H1 (cell line): ENCODE measurements around the gene LRRC45. TPM values are rescaled to one million over a fixed set of nuclear protein-coding genes. Genes with fewer than 3 reads are reported as not detected.

Experiments
- CTCF ChIA-PET: fragments of 300-600 bp; sonication (Branson Sonifier 250); formaldehyde crosslinking; loops from one replicate; lab custom pipeline; 2021; ENCODE audit not compliant: partially characterized antibody; lab: Charles Lee
- POLR2A ChIA-PET: fragments of 300-600 bp; sonication (Branson Sonifier 250); formaldehyde crosslinking; loops from one replicate; lab custom pipeline; 2021; ENCODE audit warnings: inconsistent platforms; ENCODE audit not compliant: partially characterized antibody; lab: Charles Lee
- DNase-seq, 2 experiments: peaks; one replicate each; pipeline versions ENCODE4 v3.0.0 to v3.0.0-alpha.2; 2010 to 2022; ENCODE audit warnings: low spot score in 2 of 2, low read depth in 1 of 2, mixed read lengths in 1 of 2
- FAIRE-seq: peaks from 2 replicates; lab custom pipeline; 2011; peaks lifted over from hg19 to GRCh38; lab: Jason Lieb, UNC
- H2AFZ ChIP-seq: 2 replicates; pipeline ENCODE4 v1.8.1; 2012; ENCODE audit warnings: low read length, inconsistent platforms
- H2AK5ac ChIP-seq: 2 replicates; pipeline ENCODE4 v1.6.1; 2013; ENCODE audit warnings: low read depth, low read length
- H2BK120ac ChIP-seq: replicated peaks from 2 replicates; pipeline ENCODE3; 2013; ENCODE audit warnings: low read depth, low read length, inconsistent platforms
- H2BK12ac ChIP-seq: 2 replicates; pipeline ENCODE4 v1.6.1; 2013; ENCODE audit warnings: low read depth, low read length
- H2BK15ac ChIP-seq: 2 replicates; pipeline ENCODE4 v1.6.1; 2013; ENCODE audit warnings: low read length
- H2BK20ac ChIP-seq: 2 replicates; pipeline ENCODE4 v1.6.1; 2013; ENCODE audit warnings: low read length
- H2BK5ac ChIP-seq: 2 replicates; pipeline ENCODE4 v1.6.1; 2013; ENCODE audit warnings: low read depth, low read length
- H3K14ac ChIP-seq: 2 replicates; pipeline ENCODE4 v1.6.1; 2013; ENCODE audit warnings: inconsistent platforms; ENCODE audit not compliant: insufficient read length
- H3K18ac ChIP-seq: 2 replicates; pipeline ENCODE4 v1.6.1; 2013; ENCODE audit warnings: low read length; ENCODE audit errors: extremely low read depth
- H3K23ac ChIP-seq: 2 replicates; pipeline ENCODE4 v1.6.1; 2013; ENCODE audit warnings: inconsistent platforms; ENCODE audit not compliant: insufficient read length
- H3K23me2 ChIP-seq: 2 replicates; pipeline ENCODE4 v1.6.1; 2013; ENCODE audit warnings: low read depth, low read length
- H3K27ac ChIP-seq: 2 replicates; pipeline ENCODE4 v1.6.1; 2011; ENCODE audit warnings: low read depth, low read length, inconsistent platforms
- H3K27me3 ChIP-seq, 4 experiments: replicated peaks in 1 of 4; 1 replicate in 1 of 4; 2 replicates in 3 of 4; pipeline versions ENCODE4 v1.6.1 to v1.8.1; 2011 to 2013; ENCODE audit warnings: low read length in 3 of 4, mild to moderate bottlenecking in 3 of 4, inconsistent platforms in 2 of 4, mixed read lengths in 2 of 4, moderate library complexity in 1 of 4; ENCODE audit not compliant: control insufficient read depth in 3 of 4, insufficient read depth in 3 of 4; ENCODE audit errors: extremely low read depth in 1 of 4
- H3K36me3 ChIP-seq, 4 experiments: 2 replicates each; pipeline versions ENCODE4 v1.6.1 to v1.8.1; 2011 to 2013; ENCODE audit warnings: mild to moderate bottlenecking in 4 of 4, low read length in 3 of 4, moderate library complexity in 2 of 4, control low read depth in 1 of 4, inconsistent platforms in 1 of 4; ENCODE audit not compliant: insufficient read depth in 4 of 4, control insufficient read depth in 2 of 4
- H3K4ac ChIP-seq: replicated peaks from 2 replicates; pipeline ENCODE3; 2013; ENCODE audit warnings: low read length, low read depth, mixed read lengths, inconsistent platforms; ENCODE audit not compliant: insufficient read length
- H3K4me1 ChIP-seq, 4 experiments: replicated peaks in 1 of 4; 1 replicate in 1 of 4; 2 replicates in 3 of 4; pipeline versions ENCODE4 v1.6.1 to v1.8.1; 2011 to 2013; ENCODE audit warnings: low read length in 3 of 4, inconsistent platforms in 2 of 4, mixed read lengths in 1 of 4; ENCODE audit not compliant: insufficient read depth in 4 of 4, control insufficient read depth in 3 of 4
- H3K4me2 ChIP-seq, 2 experiments: 2 replicates each; pipeline versions ENCODE4 v1.6.1 to v1.8.1; 2011 to 2013; ENCODE audit warnings: low read depth in 2 of 2, low read length in 2 of 2, control low read depth in 1 of 2, inconsistent platforms in 1 of 2, mild to moderate bottlenecking in 1 of 2; ENCODE audit not compliant: insufficient read depth in 1 of 2
- H3K4me3 ChIP-seq, 4 experiments: fragments of 200-600, 300-600 bp in 1 of 4; sonication (generic), shearing (Covaris generic), sonication (Bioruptor Twin) in 1 of 4; 2 replicates each; pipeline versions ENCODE4 v1.5.1 to v1.8.1; 2011 to 2016; ENCODE audit warnings: low read length in 4 of 4, low read depth in 3 of 4, control low read depth in 2 of 4, inconsistent platforms in 2 of 4, mild to moderate bottlenecking in 2 of 4, mixed read lengths in 1 of 4, moderate library complexity in 1 of 4; ENCODE audit not compliant: insufficient read depth in 2 of 4; ENCODE audit errors: extremely low read depth in 1 of 4
- H3K56ac ChIP-seq: replicated peaks from 2 replicates; pipeline ENCODE3; 2013; ENCODE audit warnings: low read depth, mild to moderate bottlenecking, mixed read lengths, low read length, inconsistent platforms; ENCODE audit not compliant: insufficient read length
- H3K79me1 ChIP-seq: 2 replicates; pipeline ENCODE4 v1.6.1; 2013; ENCODE audit warnings: low read depth, low read length, control low read depth
- H3K79me2 ChIP-seq, 2 experiments: 2 replicates each; pipeline versions ENCODE4 v1.6.1 to v1.8.1; 2012 to 2013; ENCODE audit warnings: low read length in 2 of 2, mild to moderate bottlenecking in 2 of 2, inconsistent platforms in 1 of 2; ENCODE audit not compliant: insufficient read depth in 2 of 2, control insufficient read depth in 1 of 2
- H3K9ac ChIP-seq, 4 experiments: replicated peaks in 1 of 4; 1 replicate in 1 of 4; 2 replicates in 3 of 4; pipeline versions ENCODE4 v1.6.1 to v1.8.1; 2011 to 2013; ENCODE audit warnings: low read depth in 3 of 4, low read length in 3 of 4, control low read depth in 2 of 4, mild to moderate bottlenecking in 2 of 4, moderate library complexity in 2 of 4, inconsistent platforms in 1 of 4; ENCODE audit errors: extremely low read depth in 1 of 4
- H3K9me3 ChIP-seq, 2 experiments: 2 replicates each; pipeline versions ENCODE4 v1.6.1 to v1.8.1; 2012 to 2013; ENCODE audit warnings: mild to moderate bottlenecking in 2 of 2, moderate library complexity in 2 of 2, control low read depth in 1 of 2, inconsistent platforms in 1 of 2, low read depth in 1 of 2, low read length in 1 of 2, mixed read lengths in 1 of 2; ENCODE audit not compliant: insufficient read depth in 2 of 2
- H4K20me1 ChIP-seq, 2 experiments: replicated peaks in 1 of 2; 2 replicates each; pipeline versions ENCODE3 to v1.8.1; 2011 to 2013; ENCODE audit warnings: inconsistent platforms in 2 of 2, low read length in 2 of 2, mild to moderate bottlenecking in 1 of 2; ENCODE audit not compliant: insufficient read depth in 2 of 2, control insufficient read depth in 1 of 2
- H4K5ac ChIP-seq: 2 replicates; pipeline ENCODE4 v1.6.1; 2013; ENCODE audit warnings: low read length, low read depth, mixed read lengths, inconsistent platforms; ENCODE audit not compliant: insufficient read length
- H4K8ac ChIP-seq: 2 replicates; pipeline ENCODE4 v1.8.0; 2013; ENCODE audit warnings: mild to moderate bottlenecking, moderate library complexity, low read length, inconsistent platforms; ENCODE audit not compliant: insufficient read depth; ENCODE audit errors: extremely low read depth
- H4K91ac ChIP-seq: replicated peaks from 2 replicates; pipeline ENCODE3; 2013; ENCODE audit warnings: low read length, mixed read lengths, inconsistent platforms; ENCODE audit not compliant: insufficient read length
- POLR2A ChIP-seq, 2 experiments: IDR thresholded peaks; 1 replicate in 1 of 2; 2 replicates in 1 of 2; pipeline ENCODE4 v1.6.1; 2011; ENCODE audit warnings: low read depth in 2 of 2, low read length in 2 of 2, mild to moderate bottlenecking in 2 of 2; ENCODE audit errors: control extremely low read depth in 1 of 2
- polyA plus RNA-seq, 7 experiments: library from polyadenylated mRNA; depleted of rRNA in 3 of 7; stranded (reverse) in 5 of 7; unstranded in 2 of 7; fragments of >200 nt in 5 of 7; fragments of 200-250 nt in 2 of 7; gene quantifications; 1 replicate in 5 of 7; 2 replicates in 1 of 7; 4 replicates in 1 of 7; pipeline versions ENCODE4 v1.2.1 to v1.2.3, GENCODE V29; 2011 to 2013; ENCODE audit warnings: missing spikeins in 2 of 7, mixed read lengths in 2 of 7
- total RNA-seq: library from RNA; stranded (reverse); fragmentation: NEBNext Ultra II Directional; extraction: Animal tissue kit (Norgen Biotek cat#: 25700); gene quantifications from 2 replicates; pipeline ENCODE4 v1.2.1, GENCODE V29; 2021

LRRC45 gene
- total and polyA plus RNA-seq, 2 of the 8 experiments (the other 6 are each of a cell fraction or from before 2014, with no cell fraction given) = 11.5 to 29.0 TPM

GRCh38 chr17:82070611-82071010 lies 47.5 kb downstream of the LRRC45 start:
- Histone ChIP-seq H4K5ac (no peak overlapping the region), H3K79me2 (no peaks in the 10 kb centered on the region), H3K27ac (no peak overlapping the region), H4K20me1 (no peaks in the 10 kb centered on the region), H2BK5ac (no peak overlapping the region), H2BK20ac (no peak overlapping the region), H3K4me2 (no peak overlapping the region), H2BK12ac (no peak overlapping the region), H3K4me3 (no peak overlapping the region), H4K91ac (no peak overlapping the region), H3K18ac (no peak overlapping the region), H2BK120ac (no peak overlapping the region), H2AK5ac (no peak overlapping the region), H4K8ac (no peak overlapping the region), H3K23me2 (no peaks in the 10 kb centered on the region), H3K4me1 (peaks cover 0 to 4% (median 1%) of the 10 kb centered on the region in 4 experiments; a peak in 2 of 7 replicates), H3K56ac (no peak overlapping the region), H2AFZ (no peak overlapping the region), H3K9me3 (no peaks in the 10 kb centered on the region), H3K79me1 (no peaks in the 10 kb centered on the region), H3K9ac (no peak overlapping the region), H3K23ac (no peak overlapping the region), H3K27me3 (no peaks in the 10 kb centered on the region; a peak in 1 of 7 replicates), H3K14ac (no peak overlapping the region), H2BK15ac (no peak overlapping the region), H3K36me3 (no peaks in the 10 kb centered on the region), H3K4ac (no peak overlapping the region)
- no peak for FAIRE-seq
- TF ChIP-seq POLR2A (IDR thresholded peaks at IDR 0.05; ENCODE audit: control extremely low read depth in 1 of 2, low read depth in 2 of 2, low read length in 2 of 2) = no peak
- DNase-seq = no peak
- CTCF ChIA-PET = interaction anchor here (1.2 to 2.2 kb wide), 3 partner anchors 37 to 83 kb away, joined by 3 to 8 read pairs (median 7); no protein-coding TSS in a partner anchor
- POLR2A ChIA-PET = interaction anchor here (16.2 kb wide), 1 partner anchor 15 kb away, joined by 161 read pairs; the partner anchor contains the start of genes GPS1 and RFNG
